ENCODE measurements around the gene ANKRD2. TPM values are rescaled to one million over a fixed set of nuclear protein-coding genes. Genes with fewer than 3 reads are reported as not detected.

ANKRD2 gene
- total RNA-seq, 1 donor from 2014 or later: not detected

DNA sequence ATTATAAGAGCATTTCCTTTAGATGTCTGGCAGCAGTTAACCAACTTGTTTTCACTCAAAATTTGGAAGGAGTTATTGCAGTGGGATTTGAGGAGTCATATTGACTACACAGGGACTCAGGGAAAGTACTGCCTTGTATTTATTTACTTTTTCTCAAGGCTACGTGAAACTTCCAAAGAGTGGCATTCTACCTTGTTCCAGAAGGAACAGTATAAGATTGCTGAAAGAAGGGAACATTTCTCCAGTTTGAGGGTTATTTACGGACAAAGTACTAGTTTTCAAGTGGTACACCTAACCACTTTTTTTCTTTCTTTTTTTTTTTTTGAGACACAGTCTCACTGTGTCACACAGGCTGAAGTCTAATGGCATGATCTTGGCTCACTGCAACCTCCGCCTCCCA lies 55.6 kb downstream of the ANKRD2 start:
- POLR2A ChIA-PET: no interaction called here
- CTCF ChIA-PET: no interaction called here
- Mint-ChIP-seq H3K4me3 (no peak overlapping the region), H3K36me3 (ENCODE audit: low read depth) (peaks cover 3% of the 10 kb centered on the region), H3K9me3 (no peaks in the 10 kb centered on the region), H3K27me3 (no peaks in the 10 kb centered on the region), H3K27ac (no peak overlapping the region), H3K4me1 (peaks cover 9% of the 10 kb centered on the region)
- DNase-seq (no peak), ATAC-seq (ENCODE audit: low read depth) (no peak)
- intact Hi-C loops (cut with micrococcal nuclease): no loop called here
- TF ChIP-seq, protein P1, sequence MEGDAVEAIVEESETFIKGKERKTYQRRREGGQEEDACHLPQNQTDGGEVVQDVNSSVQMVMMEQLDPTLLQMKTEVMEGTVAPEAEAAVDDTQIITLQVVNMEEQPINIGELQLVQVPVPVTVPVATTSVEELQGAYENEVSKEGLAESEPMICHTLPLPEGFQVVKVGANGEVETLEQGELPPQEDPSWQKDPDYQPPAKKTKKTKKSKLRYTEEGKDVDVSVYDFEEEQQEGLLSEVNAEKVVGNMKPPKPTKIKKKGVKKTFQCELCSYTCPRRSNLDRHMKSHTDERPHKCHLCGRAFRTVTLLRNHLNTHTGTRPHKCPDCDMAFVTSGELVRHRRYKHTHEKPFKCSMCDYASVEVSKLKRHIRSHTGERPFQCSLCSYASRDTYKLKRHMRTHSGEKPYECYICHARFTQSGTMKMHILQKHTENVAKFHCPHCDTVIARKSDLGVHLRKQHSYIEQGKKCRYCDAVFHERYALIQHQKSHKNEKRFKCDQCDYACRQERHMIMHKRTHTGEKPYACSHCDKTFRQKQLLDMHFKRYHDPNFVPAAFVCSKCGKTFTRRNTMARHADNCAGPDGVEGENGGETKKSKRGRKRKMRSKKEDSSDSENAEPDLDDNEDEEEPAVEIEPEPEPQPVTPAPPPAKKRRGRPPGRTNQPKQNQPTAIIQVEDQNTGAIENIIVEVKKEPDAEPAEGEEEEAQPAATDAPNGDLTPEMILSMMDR (IDR thresholded peaks at IDR 0.05): no peak

DNA sequence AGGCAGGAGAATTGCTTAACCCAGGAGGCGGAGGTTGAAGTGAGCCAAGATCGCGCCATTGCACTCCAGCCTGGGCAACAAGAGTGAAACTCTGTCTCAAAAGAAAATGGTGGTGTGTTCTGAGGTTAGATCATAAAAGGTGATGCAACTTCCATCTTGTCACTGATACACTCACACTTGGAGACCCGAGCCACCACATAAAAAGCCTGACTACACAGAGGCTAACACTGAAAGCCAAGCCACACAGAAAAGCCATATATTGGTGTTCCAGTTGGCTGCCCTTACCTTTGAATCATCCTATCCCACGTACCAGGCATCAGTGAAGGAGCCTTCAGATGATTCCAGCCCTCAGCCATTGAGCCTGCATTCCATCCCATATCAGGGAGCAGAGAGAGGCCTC lies 56.7 kb downstream of the ANKRD2 start:
- CTCF ChIA-PET: no interaction called here
- Mint-ChIP-seq H3K9me3 (no peaks in the 10 kb centered on the region), H3K27me3 (no peaks in the 10 kb centered on the region), H3K36me3 (ENCODE audit: low read depth) (peaks cover 5% of the 10 kb centered on the region), H3K4me3 (no peak overlapping the region), H3K4me1 (peaks cover 16% of the 10 kb centered on the region), H3K27ac (no peak overlapping the region)
- ATAC-seq (ENCODE audit: low read depth): no peak
- DNase-seq: no peak
- POLR2A ChIA-PET: no interaction called here
- intact Hi-C loops (cut with micrococcal nuclease): no loop called here
- TF ChIP-seq, protein P1 (IDR thresholded peaks at IDR 0.05): no peak

DNA sequence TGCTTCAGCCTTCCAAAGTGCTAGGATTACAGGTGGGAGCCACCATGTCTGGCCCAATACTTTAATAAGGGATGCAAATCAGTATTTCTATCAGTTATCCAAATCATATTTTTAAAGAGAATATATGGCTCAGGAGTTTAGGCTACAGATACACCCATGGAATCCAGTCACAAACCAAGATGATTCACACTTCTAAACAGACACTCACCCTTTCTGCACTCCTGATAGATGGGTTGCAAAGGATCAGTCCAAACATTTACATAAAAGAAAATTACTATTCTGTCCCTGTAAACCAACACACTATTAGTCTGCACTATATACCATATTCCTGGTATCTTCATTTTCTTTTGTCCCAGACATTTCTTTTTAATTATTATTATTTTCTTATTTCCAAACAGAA lies 58.5 kb downstream of the ANKRD2 start:
- Mint-ChIP-seq H3K27me3 (no peaks in the 10 kb centered on the region), H3K27ac (no peak overlapping the region), H3K9me3 (no peaks in the 10 kb centered on the region), H3K36me3 (ENCODE audit: low read depth) (peaks cover 5% of the 10 kb centered on the region), H3K4me1 (peaks cover 16% of the 10 kb centered on the region), H3K4me3 (no peak overlapping the region)
- intact Hi-C loops (cut with micrococcal nuclease): loop anchor here (5.0 kb wide), 1 partner anchor 184 kb away; the partner anchor contains the start of genes EXOSC1 and ZDHHC16
- ATAC-seq (ENCODE audit: low read depth): no peak
- TF ChIP-seq, protein P1 (IDR thresholded peaks at IDR 0.05): no peak
- no peak for DNase-seq
- CTCF ChIA-PET: interaction anchor here (0.6 kb wide), 1 partner anchor 23 kb away, joined by 3 read pairs; no protein-coding TSS in a partner anchor
- POLR2A ChIA-PET: no interaction called here

DNA sequence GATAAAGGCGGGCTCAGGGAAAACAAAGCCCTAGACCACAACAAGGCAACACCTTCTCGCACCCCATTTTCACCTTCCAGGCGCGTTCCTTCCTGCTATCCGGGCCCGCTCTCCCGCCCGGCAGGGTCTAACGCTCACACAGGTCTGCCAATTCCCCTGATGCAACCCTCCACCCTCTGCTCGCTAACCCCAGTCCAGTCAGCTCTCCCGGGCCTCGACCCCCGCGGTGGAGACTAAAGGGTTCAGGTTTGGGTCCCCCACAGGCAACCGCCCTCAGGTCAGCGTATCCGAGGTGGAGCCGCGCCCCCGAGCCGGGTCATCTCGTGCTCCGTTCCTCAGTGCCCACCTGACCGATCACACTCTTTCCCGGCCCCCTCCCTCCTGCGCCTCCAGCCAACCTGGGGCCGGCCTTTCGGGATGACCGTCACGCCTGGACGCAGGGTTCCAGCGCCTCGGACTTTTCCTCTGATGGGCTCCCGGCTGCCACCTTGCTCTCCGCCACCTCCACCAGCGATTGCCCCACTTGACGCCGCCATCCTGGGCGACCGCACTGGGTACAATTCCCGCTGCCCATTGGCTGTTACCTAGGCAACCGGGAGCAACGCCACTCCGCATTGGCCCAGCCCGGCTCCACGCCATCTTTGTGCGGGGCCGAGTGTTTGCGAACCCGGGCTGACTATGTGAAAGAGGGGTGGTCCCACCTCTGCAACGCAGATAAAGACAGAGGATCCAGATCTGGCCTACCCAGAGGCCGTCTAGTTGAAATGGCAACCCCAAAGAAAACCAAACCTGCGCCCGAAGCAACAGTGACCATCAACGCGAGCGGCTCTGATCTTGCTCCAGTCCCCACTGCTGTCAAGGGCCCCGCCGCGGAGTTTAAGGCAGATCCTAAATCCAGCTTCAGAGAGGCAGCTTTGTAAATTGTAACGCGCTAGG lies 60.6 kb downstream of the ANKRD2 start, which contains the start of gene MORN4:
Gene MORN4 (minus strand): TSS at position 552 of the 936 bp plus-strand sequence. CDS start 13,847 bp downstream, outside the sequence.
- peaks cover 5% of the 10 kb centered on the region for H3K36me3 Mint-ChIP-seq (ENCODE audit: low read depth)
- ChIA-PET CTCF (no interaction called here), POLR2A (interaction anchor here (1.1 kb wide), 1 partner anchor 8 kb away, joined by 3 read pairs; no protein-coding TSS in a partner anchor)
- H3K4me1 Mint-ChIP-seq: peaks cover 16% of the 10 kb centered on the region
- peak within 1 kb of the TSS; percentile 83 for H3K27ac Mint-ChIP-seq
- ATAC-seq (ENCODE audit: low read depth) (peak; percentile 99), DNase-seq (peak; percentile 84)
- intact Hi-C loops (cut with micrococcal nuclease): loop anchor here (1.0 to 5.0 kb wide), 6 partner anchors 54 to 814 kb away; partner anchors contain the start of genes AVPI1, EXOSC1, HPS1 and MMS19
- H3K4me3 Mint-ChIP-seq: peak within 1 kb of the TSS; percentile 100
- TF ChIP-seq, protein P1 (IDR thresholded peaks at IDR 0.05): no peak
- H3K27me3 Mint-ChIP-seq: no peaks in the 10 kb centered on the region
- no peaks in the 10 kb centered on the region for H3K9me3 Mint-ChIP-seq

Other genes starting within 250 kb of the ANKRD2 start
- 9.7 and 10.9 TPM in 2 replicates for gene FRAT2, start 238.1 kb upstream of the ANKRD2 start, total RNA-seq
- 61.8 and 62.6 TPM in 2 replicates for gene RRP12, start 171.4 kb upstream of the ANKRD2 start, total RNA-seq
- gene PGAM1, start 146.6 kb upstream of the ANKRD2 start, total RNA-seq: 162 and 166 TPM in 2 replicates
- gene EXOSC1, start 126.8 kb upstream of the ANKRD2 start, total RNA-seq: 47.4 and 53.8 TPM in 2 replicates
- gene ZDHHC16, start 126.6 kb upstream of the ANKRD2 start, total RNA-seq: 39.0 and 40.6 TPM in 2 replicates
- gene MMS19, start 74.4 kb upstream of the ANKRD2 start, total RNA-seq: 83.0 and 89.2 TPM in 2 replicates
- gene UBTD1, start 73.9 kb upstream of the ANKRD2 start, total RNA-seq: 0.91 and 1.0 TPM in 2 replicates
- not detected in 2 replicates for gene HOGA1, start 11.6 kb downstream of the ANKRD2 start, total RNA-seq
- not detected in 2 replicates for gene C10orf62, start 16.9 kb downstream of the ANKRD2 start, total RNA-seq
- 1.5 and 2.9 TPM in 2 replicates for gene MORN4, start 60.7 kb downstream of the ANKRD2 start, total RNA-seq
- gene PI4K2A, start 67.9 kb downstream of the ANKRD2 start, total RNA-seq: 15.0 and 15.1 TPM in 2 replicates
- 0.51 and 1.2 TPM in 2 replicates for gene AVPI1, start 114.5 kb downstream of the ANKRD2 start, total RNA-seq
- 0.24 and 0.31 TPM in 2 replicates for gene MARVELD1, start 141.0 kb downstream of the ANKRD2 start, total RNA-seq
- gene ZFYVE27, start 164.3 kb downstream of the ANKRD2 start, total RNA-seq: 45.3 and 65.7 TPM in 2 replicates
- not detected in 2 replicates for gene SFRP5, start 199.2 kb downstream of the ANKRD2 start, total RNA-seq